Epithelial cell of proximal tubule (primary cell): ENCODE data around the gene VPS29. TPM values are rescaled to one million over a fixed set of nuclear protein-coding genes. Genes with fewer than 3 reads are reported as not detected.

Experiments
- DNase-seq: peaks from one replicate; pipeline ENCODE4 v3.0.0-alpha.2; 2011; ENCODE audit warnings: low read depth
- H3K4me3 ChIP-seq: 2 replicates; pipeline ENCODE4 v1.5.1; 2011; ENCODE audit warnings: low read depth, mild to moderate bottlenecking, low read length
- total RNA-seq: library from RNA; depleted of rRNA; stranded (reverse); fragments of >200 nt; gene quantifications from 2 replicates; pipeline ENCODE4 v1.2.3, GENCODE V29; 2015
- TF ChIP-seq, protein P1 (sequence below): conservative IDR thresholded peaks from 2 replicates; pipeline ENCODE4 v1.5.1; 2012; ENCODE audit warnings: low read depth, mild to moderate bottlenecking, low read length

Gene VPS29
- total RNA-seq, 1 donor from 2014 or later = 90.1 TPM

DNA sequence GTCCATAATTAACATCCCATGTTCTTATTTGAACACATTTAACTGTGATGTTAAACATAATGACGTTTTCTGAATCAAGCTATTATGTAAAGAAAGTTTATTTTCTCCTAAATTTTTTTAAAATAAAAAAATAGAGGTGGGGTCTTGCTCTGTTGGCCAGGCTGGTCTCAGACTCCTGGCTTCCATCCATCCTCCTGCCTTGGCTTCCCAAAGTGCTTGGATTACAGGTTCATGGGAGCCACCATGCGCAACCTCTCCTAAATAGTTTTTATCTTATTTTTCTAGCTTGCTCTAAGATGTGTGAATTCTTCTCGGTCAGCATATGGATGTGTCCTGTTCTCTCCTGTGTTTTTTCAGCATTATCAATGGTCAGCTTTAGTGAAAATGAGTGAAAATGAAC is 3.4 kb upstream of the VPS29 start:
- no peak for DNase-seq
- H3K4me3 ChIP-seq = no peak overlapping the region
- TF ChIP-seq, protein P1, sequence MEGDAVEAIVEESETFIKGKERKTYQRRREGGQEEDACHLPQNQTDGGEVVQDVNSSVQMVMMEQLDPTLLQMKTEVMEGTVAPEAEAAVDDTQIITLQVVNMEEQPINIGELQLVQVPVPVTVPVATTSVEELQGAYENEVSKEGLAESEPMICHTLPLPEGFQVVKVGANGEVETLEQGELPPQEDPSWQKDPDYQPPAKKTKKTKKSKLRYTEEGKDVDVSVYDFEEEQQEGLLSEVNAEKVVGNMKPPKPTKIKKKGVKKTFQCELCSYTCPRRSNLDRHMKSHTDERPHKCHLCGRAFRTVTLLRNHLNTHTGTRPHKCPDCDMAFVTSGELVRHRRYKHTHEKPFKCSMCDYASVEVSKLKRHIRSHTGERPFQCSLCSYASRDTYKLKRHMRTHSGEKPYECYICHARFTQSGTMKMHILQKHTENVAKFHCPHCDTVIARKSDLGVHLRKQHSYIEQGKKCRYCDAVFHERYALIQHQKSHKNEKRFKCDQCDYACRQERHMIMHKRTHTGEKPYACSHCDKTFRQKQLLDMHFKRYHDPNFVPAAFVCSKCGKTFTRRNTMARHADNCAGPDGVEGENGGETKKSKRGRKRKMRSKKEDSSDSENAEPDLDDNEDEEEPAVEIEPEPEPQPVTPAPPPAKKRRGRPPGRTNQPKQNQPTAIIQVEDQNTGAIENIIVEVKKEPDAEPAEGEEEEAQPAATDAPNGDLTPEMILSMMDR = no peak

GRCh38 chr12:110503432-110503831 is 1.5 kb upstream of the VPS29 start:
- DNase-seq = no peak
- TF ChIP-seq, protein P1 = no peak
- no peak overlapping the region for H3K4me3 ChIP-seq

DNA sequence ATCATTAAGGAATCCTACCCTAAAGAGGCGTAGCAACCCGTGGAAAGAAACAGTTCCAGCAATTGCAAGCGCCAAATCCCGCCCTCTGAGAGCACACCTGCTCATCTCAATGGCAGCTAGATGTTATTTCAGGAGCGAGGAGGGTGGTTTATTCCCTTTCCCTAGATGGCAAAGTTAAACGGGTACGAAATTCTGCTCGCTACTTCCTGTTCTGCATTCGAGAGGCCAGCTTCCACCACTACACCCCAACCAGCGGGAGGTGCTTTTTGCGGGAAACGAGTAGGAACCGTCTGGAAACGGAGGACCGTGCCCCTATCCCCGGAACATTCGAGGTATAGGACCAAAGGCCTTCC is 536 bp downstream of the VPS29 start:
- H3K4me3 ChIP-seq = peak overlapping the region; percentile 98
- TF ChIP-seq, protein P1 = no peak
- no peak for DNase-seq

DNA sequence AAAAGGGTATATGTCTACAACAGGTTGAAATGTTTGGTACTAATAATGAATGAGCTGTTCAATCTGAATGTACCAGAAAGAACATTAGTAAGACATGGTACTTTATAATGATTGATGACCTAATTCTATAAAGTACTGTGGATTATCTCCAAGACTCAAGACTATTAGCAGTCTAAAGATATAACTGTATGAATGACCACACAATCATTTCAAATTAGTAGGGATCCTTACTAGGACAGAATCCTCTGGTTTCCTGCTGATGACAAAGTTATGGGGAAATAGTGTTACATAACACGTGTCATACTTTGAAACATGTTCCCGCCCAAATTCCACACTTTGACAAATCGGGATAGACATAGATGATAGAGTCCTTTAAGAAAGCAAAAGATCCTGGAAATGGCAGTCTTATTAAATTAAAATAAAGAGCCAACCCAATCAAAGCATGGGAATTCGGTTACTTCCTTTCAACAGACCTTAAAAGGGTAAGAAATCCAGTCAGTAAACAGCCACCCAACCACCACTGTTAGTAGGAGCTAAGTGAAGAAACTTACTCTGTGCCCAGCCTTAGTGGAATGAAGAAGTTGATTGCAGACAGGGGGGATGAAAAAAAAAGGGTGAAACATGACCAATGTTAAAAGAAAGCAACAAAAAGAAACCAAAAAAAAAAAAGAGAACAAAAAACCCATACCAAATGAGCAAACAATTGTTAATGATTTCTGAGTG is 2.8 kb downstream of the VPS29 start:
- no peak overlapping the region for H3K4me3 ChIP-seq
- TF ChIP-seq, protein P1 = no peak
- DNase-seq = no peak

DNA sequence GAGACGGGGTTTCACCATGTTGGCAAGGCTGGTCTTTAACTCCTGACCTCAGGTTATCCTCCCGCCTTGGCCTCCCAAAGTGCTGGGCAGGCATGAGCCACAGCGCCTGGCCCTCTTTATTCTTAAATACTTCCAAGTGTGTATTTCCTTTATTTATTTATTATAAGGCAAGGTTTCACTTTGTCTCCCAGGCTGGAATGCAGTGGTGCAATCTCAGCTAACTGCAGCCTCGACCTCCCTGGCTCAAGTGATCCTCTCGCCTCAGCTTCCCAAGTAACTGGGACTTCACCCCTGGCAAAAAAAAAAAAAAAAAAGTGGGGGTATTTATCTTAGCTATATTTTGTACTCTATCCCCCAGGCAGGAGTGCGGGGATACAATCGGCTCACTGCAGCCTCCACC is 26.5 kb downstream of the VPS29 start:
- no peak overlapping the region for H3K4me3 ChIP-seq
- TF ChIP-seq, protein P1 = no peak
- DNase-seq = no peak

GRCh38 chr12:110468214-110469048 is 33.5 kb downstream of the VPS29 start, which contains the start of the genes FAM216A and GPN3:
Gene FAM216A (plus strand): TSS chr12:110468845. CDS start chr12:110468876, 31 bp downstream.
Gene GPN3 (minus strand): TSS chr12:110468257. CDS start chr12:110468203, 54 bp downstream.
- peak; percentile 91 for DNase-seq
- peak within 1 kb of the TSS; percentile 93 for H3K4me3 ChIP-seq
- TF ChIP-seq, protein P1 = no peak

GRCh38 chr12:110467847-110468213 is 34.1 kb downstream of the VPS29 start:
- peak overlapping the region; percentile 93 for H3K4me3 ChIP-seq
- DNase-seq = no peak
- TF ChIP-seq, protein P1 = no peak
